ENCODE measurements around the gene LSAMP. TPM values are rescaled to one million over a fixed set of nuclear protein-coding genes. Genes with fewer than 3 reads are reported as not detected.

Gene LSAMP
- total RNA-seq, 1 donor from 2014 or later, result 16.4 TPM

GRCh38 chr3:116263842-116264545, 181.3 kb downstream of the LSAMP start:
- no peak overlapping the region for H3K4me3 Mint-ChIP-seq (ENCODE audit: unreplicated experiment)
- no peak for FAIRE-seq
- Histone ChIP-seq H3K4me2 (ENCODE audit: low read length) (no peak overlapping the region), H3K9ac (ENCODE audit: low read length) (no peak overlapping the region), H3K27ac (ENCODE audit: low read depth, low read length) (no peak overlapping the region), H3K27me3 (ENCODE audit: insufficient read depth, low read length) (no peaks in the 10 kb centered on the region), H3K36me3 (ENCODE audit: insufficient read depth, low read length) (no peaks in the 10 kb centered on the region), H3K4me3 (ENCODE audit: insufficient read depth, low read depth, low read length) (no peak overlapping the region), H2AFZ (ENCODE audit: low read depth, low read length) (no peak overlapping the region), H3K79me2 (ENCODE audit: insufficient read depth, low read length) (no peaks in the 10 kb centered on the region), H3K9me3 (ENCODE audit: insufficient read depth, low read depth, low read length) (no peaks in the 10 kb centered on the region), H4K20me1 (ENCODE audit: insufficient read depth, low read length) (no peaks in the 10 kb centered on the region), H3K4me1 (ENCODE audit: insufficient read depth, low read length) (peaks cover 4% of the 10 kb centered on the region)
- H3K27me3 Mint-ChIP-seq (ENCODE audit: low read depth, unreplicated experiment), result no peaks in the 10 kb centered on the region
- peak; percentile 72 for DNase-seq (ENCODE audit: low read depth)
- TF ChIP-seq CTCF (IDR thresholded peaks at IDR 0.05; ENCODE audit: insufficient read depth, low read depth, low read length), result no peak
- no peak for TF ChIP-seq EZH2 (IDR thresholded peaks at IDR 0.05; ENCODE audit: insufficient read depth, low read length)
- H3K9me3 Mint-ChIP-seq (ENCODE audit: unreplicated experiment), result no peaks in the 10 kb centered on the region
- no peaks in the 10 kb centered on the region for H3K36me3 Mint-ChIP-seq (ENCODE audit: low read depth, unreplicated experiment)
- peaks cover 27% of the 10 kb centered on the region for H3K4me1 Mint-ChIP-seq (ENCODE audit: low read depth, unreplicated experiment)
- H3K27ac Mint-ChIP-seq (ENCODE audit: unreplicated experiment), result peak overlapping the region; percentile 93

GRCh38 chr3:116260491-116260890, 184.8 kb downstream of the LSAMP start:
- Histone ChIP-seq H3K4me2 (ENCODE audit: low read length) (no peak overlapping the region), H3K27ac (ENCODE audit: low read depth, low read length) (no peak overlapping the region), H3K9me3 (ENCODE audit: insufficient read depth, low read depth, low read length) (no peaks in the 10 kb centered on the region), H2AFZ (ENCODE audit: low read depth, low read length) (no peak overlapping the region), H3K9ac (ENCODE audit: low read length) (no peak overlapping the region), H3K36me3 (ENCODE audit: insufficient read depth, low read length) (no peaks in the 10 kb centered on the region), H3K4me3 (ENCODE audit: insufficient read depth, low read depth, low read length) (no peak overlapping the region), H3K27me3 (ENCODE audit: insufficient read depth, low read length) (no peaks in the 10 kb centered on the region), H3K79me2 (ENCODE audit: insufficient read depth, low read length) (no peaks in the 10 kb centered on the region), H4K20me1 (ENCODE audit: insufficient read depth, low read length) (no peaks in the 10 kb centered on the region), H3K4me1 (ENCODE audit: insufficient read depth, low read length) (peaks cover 4% of the 10 kb centered on the region)
- H3K4me3 Mint-ChIP-seq (ENCODE audit: unreplicated experiment), result no peak overlapping the region
- no peak overlapping the region for H3K27ac Mint-ChIP-seq (ENCODE audit: unreplicated experiment)
- no peaks in the 10 kb centered on the region for H3K9me3 Mint-ChIP-seq (ENCODE audit: unreplicated experiment)
- H3K4me1 Mint-ChIP-seq (ENCODE audit: low read depth, unreplicated experiment), result peaks cover 27% of the 10 kb centered on the region
- TF ChIP-seq EZH2 (IDR thresholded peaks at IDR 0.05; ENCODE audit: insufficient read depth, low read length), result no peak
- TF ChIP-seq CTCF (IDR thresholded peaks at IDR 0.05; ENCODE audit: insufficient read depth, low read depth, low read length), result no peak
- no peaks in the 10 kb centered on the region for H3K36me3 Mint-ChIP-seq (ENCODE audit: low read depth, unreplicated experiment)
- no peak for FAIRE-seq
- no peak for DNase-seq (ENCODE audit: low read depth)
- no peaks in the 10 kb centered on the region for H3K27me3 Mint-ChIP-seq (ENCODE audit: low read depth, unreplicated experiment)

- no peak overlapping the region for H3K27ac Mint-ChIP-seq (ENCODE audit: unreplicated experiment)
Measured at GRCh38 chr3:116259984-116260383, 185.3 kb downstream of the LSAMP start.

More at GRCh38 chr3:116259984-116260383, 185.3 kb downstream of the LSAMP start:
- peaks cover 4% of the 10 kb centered on the region for H3K4me1 ChIP-seq (ENCODE audit: insufficient read depth, low read length)
- H3K4me3 ChIP-seq (ENCODE audit: insufficient read depth, low read depth, low read length), result no peak overlapping the region
- no peak overlapping the region for H3K9ac ChIP-seq (ENCODE audit: low read length)
- no peak overlapping the region for H2AFZ ChIP-seq (ENCODE audit: low read depth, low read length)
- H3K79me2 ChIP-seq (ENCODE audit: insufficient read depth, low read length), result no peaks in the 10 kb centered on the region
- H3K27me3 ChIP-seq (ENCODE audit: insufficient read depth, low read length), result no peaks in the 10 kb centered on the region
- FAIRE-seq (no peak), DNase-seq (ENCODE audit: low read depth) (no peak)
- H4K20me1 ChIP-seq (ENCODE audit: insufficient read depth, low read length), result no peaks in the 10 kb centered on the region
- no peaks in the 10 kb centered on the region for H3K9me3 ChIP-seq (ENCODE audit: insufficient read depth, low read depth, low read length)
- Mint-ChIP-seq H3K27me3 (ENCODE audit: low read depth, unreplicated experiment) (no peaks in the 10 kb centered on the region), H3K4me1 (ENCODE audit: low read depth, unreplicated experiment) (peaks cover 26% of the 10 kb centered on the region), H3K9me3 (ENCODE audit: unreplicated experiment) (no peaks in the 10 kb centered on the region), H3K36me3 (ENCODE audit: low read depth, unreplicated experiment) (no peaks in the 10 kb centered on the region), H3K4me3 (ENCODE audit: unreplicated experiment) (no peak overlapping the region)
- no peak for TF ChIP-seq CTCF (IDR thresholded peaks at IDR 0.05; ENCODE audit: insufficient read depth, low read depth, low read length)
- no peak for TF ChIP-seq EZH2 (IDR thresholded peaks at IDR 0.05; ENCODE audit: insufficient read depth, low read length)
- H3K4me2 ChIP-seq (ENCODE audit: low read length), result no peak overlapping the region
- H3K27ac ChIP-seq (ENCODE audit: low read depth, low read length), result no peak overlapping the region
- H3K36me3 ChIP-seq (ENCODE audit: insufficient read depth, low read length), result no peaks in the 10 kb centered on the region

Measured in astrocyte (in vitro differentiated cells and primary cell).